ENCODE measurements around the gene TRPM3. TPM values are rescaled to one million over a fixed set of nuclear protein-coding genes. Genes with fewer than 3 reads are reported as not detected.

TRPM3 gene
- total RNA-seq, 1 donor = 0.72 TPM

GRCh38 chr9:70701163-70701562, 420.3 kb downstream of the TRPM3 start:
- Histone ChIP-seq H4K20me1 (ENCODE audit: insufficient read depth, low read length) (no peaks in the 10 kb centered on the region), H3K36me3 (ENCODE audit: insufficient read depth, low read length) (no peaks in the 10 kb centered on the region), H3K4me3 (ENCODE audit: insufficient read depth, low read length) (no peak overlapping the region), H3K27ac (ENCODE audit: low read depth, low read length) (no peak overlapping the region), H3K27me3 (ENCODE audit: insufficient read depth, low read length) (no peaks in the 10 kb centered on the region), H3K79me2 (ENCODE audit: insufficient read depth, low read length) (no peaks in the 10 kb centered on the region), H3K9me3 (ENCODE audit: low read depth, low read length) (no peaks in the 10 kb centered on the region), H3K4me1 (ENCODE audit: insufficient read depth, low read length) (no peaks in the 10 kb centered on the region), H2AFZ (ENCODE audit: low read length) (no peak overlapping the region), H3K4me2 (ENCODE audit: insufficient read depth, low read length) (no peak overlapping the region)
- no peak for DNase-seq (ENCODE audit: insufficient read length, low spot score, missing footprints)
- no peak for TF ChIP-seq CTCF (IDR thresholded peaks at IDR 0.05; ENCODE audit: extremely low read depth, low read depth, low read length)

GRCh38 chr9:70696694-70697335, 424.6 kb downstream of the TRPM3 start:
- no peaks in the 10 kb centered on the region for H3K9me3 ChIP-seq (ENCODE audit: low read depth, low read length)
- H3K4me3 ChIP-seq (ENCODE audit: insufficient read depth, low read length) = no peak overlapping the region
- H2AFZ ChIP-seq (ENCODE audit: low read length) = no peak overlapping the region
- TF ChIP-seq CTCF (IDR thresholded peaks at IDR 0.05; ENCODE audit: extremely low read depth, low read depth, low read length) = no peak
- no peak overlapping the region for H3K4me2 ChIP-seq (ENCODE audit: insufficient read depth, low read length)
- DNase-seq (ENCODE audit: insufficient read length, low spot score, missing footprints) = no peak
- H3K27me3 ChIP-seq (ENCODE audit: insufficient read depth, low read length) = no peaks in the 10 kb centered on the region
- no peaks in the 10 kb centered on the region for H4K20me1 ChIP-seq (ENCODE audit: insufficient read depth, low read length)
- H3K36me3 ChIP-seq (ENCODE audit: insufficient read depth, low read length) = no peaks in the 10 kb centered on the region
- H3K27ac ChIP-seq (ENCODE audit: low read depth, low read length) = no peak overlapping the region
- H3K79me2 ChIP-seq (ENCODE audit: insufficient read depth, low read length) = no peaks in the 10 kb centered on the region
- H3K4me1 ChIP-seq (ENCODE audit: insufficient read depth, low read length) = no peaks in the 10 kb centered on the region

- no peak for DNase-seq (ENCODE audit: insufficient read length, low spot score, missing footprints)
Observed at GRCh38 chr9:70694758-70695157, 426.7 kb downstream of the TRPM3 start.

GRCh38 chr9:70693186-70693585, 428.2 kb downstream of the TRPM3 start:
- Histone ChIP-seq H3K4me3 (ENCODE audit: insufficient read depth, low read length) (no peak overlapping the region), H3K4me1 (ENCODE audit: insufficient read depth, low read length) (no peaks in the 10 kb centered on the region), H3K79me2 (ENCODE audit: insufficient read depth, low read length) (no peaks in the 10 kb centered on the region), H3K9me3 (ENCODE audit: low read depth, low read length) (no peaks in the 10 kb centered on the region), H2AFZ (ENCODE audit: low read length) (no peak overlapping the region), H3K4me2 (ENCODE audit: insufficient read depth, low read length) (no peak overlapping the region), H3K36me3 (ENCODE audit: insufficient read depth, low read length) (no peaks in the 10 kb centered on the region), H3K27ac (ENCODE audit: low read depth, low read length) (no peak overlapping the region), H3K27me3 (ENCODE audit: insufficient read depth, low read length) (peaks cover 2% of the 10 kb centered on the region), H4K20me1 (ENCODE audit: insufficient read depth, low read length) (no peaks in the 10 kb centered on the region)
- no peak for TF ChIP-seq CTCF (IDR thresholded peaks at IDR 0.05; ENCODE audit: extremely low read depth, low read depth, low read length)
- DNase-seq (ENCODE audit: insufficient read length, low spot score, missing footprints) = no peak

More at GRCh38 chr9:70694758-70695157, 426.7 kb downstream of the TRPM3 start:
- H3K4me2 ChIP-seq (ENCODE audit: insufficient read depth, low read length) = no peak overlapping the region
- TF ChIP-seq CTCF (IDR thresholded peaks at IDR 0.05; ENCODE audit: extremely low read depth, low read depth, low read length) = no peak
- no peak overlapping the region for H3K4me3 ChIP-seq (ENCODE audit: insufficient read depth, low read length)
- H3K27me3 ChIP-seq (ENCODE audit: insufficient read depth, low read length) = no peaks in the 10 kb centered on the region
- H3K4me1 ChIP-seq (ENCODE audit: insufficient read depth, low read length) = no peaks in the 10 kb centered on the region
- no peak overlapping the region for H3K27ac ChIP-seq (ENCODE audit: low read depth, low read length)
- no peaks in the 10 kb centered on the region for H3K9me3 ChIP-seq (ENCODE audit: low read depth, low read length)
- H2AFZ ChIP-seq (ENCODE audit: low read length) = no peak overlapping the region
- no peaks in the 10 kb centered on the region for H3K79me2 ChIP-seq (ENCODE audit: insufficient read depth, low read length)
- H4K20me1 ChIP-seq (ENCODE audit: insufficient read depth, low read length) = no peaks in the 10 kb centered on the region
- no peaks in the 10 kb centered on the region for H3K36me3 ChIP-seq (ENCODE audit: insufficient read depth, low read length)
